MCF 10A (cell line): Measurements from ENCODE around the gene TMEM120A. TPM values are rescaled to one million over a fixed set of nuclear protein-coding genes. Genes with fewer than 3 reads are reported as not detected.

Source experiments
- BruUV-seq: library from RNA; stranded (reverse); fragments of 400-500 nt; replicated peaks from 2 replicates; lab custom pipeline; 2021; lab: Mats Ljungman, UMichigan
- CTCF ChIA-PET: fragments of 300-600 bp; sonication (Branson Sonifier 250); formaldehyde crosslinking; extraction: SDS; loops from one replicate; lab custom pipeline; 2021; ENCODE audit warnings: antibody characterized with exemption, inconsistent platforms; lab: Yijun Ruan, JAX
- POLR2A ChIA-PET: fragments of 300-600, 350-650 bp; sonication (Branson Sonifier 250); formaldehyde crosslinking; extraction: SDS; loops from one replicate; lab custom pipeline; 2020; ENCODE audit warnings: antibody characterized with exemption, inconsistent platforms; lab: Yijun Ruan, JAX
- DNase-seq: peaks from one replicate; pipeline ENCODE4 v3.0.0-alpha.2; 2018; ENCODE audit not compliant: unreplicated experiment
- H3K27ac Mint-ChIP-seq: one replicate; pipeline ENCODE4 v1.8.0; 2022; ENCODE audit warnings: mild to moderate bottlenecking, low read depth, mixed read lengths; ENCODE audit not compliant: unreplicated experiment
- H3K27me3 Mint-ChIP-seq: one replicate; pipeline ENCODE4 v1.8.0; 2022; ENCODE audit warnings: mixed read lengths; ENCODE audit not compliant: insufficient read depth, unreplicated experiment
- H3K36me3 Mint-ChIP-seq: one replicate; pipeline ENCODE4 v1.8.0; 2022; ENCODE audit warnings: mild to moderate bottlenecking, moderate library complexity, mixed read lengths; ENCODE audit not compliant: insufficient read depth, unreplicated experiment
- H3K4me1 Mint-ChIP-seq: one replicate; pipeline ENCODE4 v1.8.0; 2022; ENCODE audit warnings: mixed read lengths; ENCODE audit not compliant: insufficient read depth, unreplicated experiment
- H3K4me3 Mint-ChIP-seq: one replicate; pipeline ENCODE4 v1.8.0; 2022; ENCODE audit warnings: mild to moderate bottlenecking, moderate library complexity, mixed read lengths; ENCODE audit not compliant: unreplicated experiment
- H3K9me3 Mint-ChIP-seq: one replicate; pipeline ENCODE4 v1.8.0; 2022; ENCODE audit warnings: mixed read lengths; ENCODE audit not compliant: unreplicated experiment
- CTCF ChIP-seq: fragments of 200-600 bp; IDR thresholded peaks from one replicate; pipeline ENCODE4 v1.8.0; 2022; ENCODE audit warnings: antibody characterized with exemption, mild to moderate bottlenecking; ENCODE audit not compliant: unreplicated experiment
- intact Hi-C: fragments of 100-400 bp; cut with micrococcal nuclease; formaldehyde crosslinking; loops from 2 replicates; pipeline ENCODE4 v1.14.1; 2022
- total RNA-seq: library from RNA; stranded (reverse); gene quantifications from 2 replicates; pipeline ENCODE4 v1.2.3, GENCODE V29; 2022

Gene TMEM120A
- total RNA-seq, 1 experiment from 2014 or later, result 19.4 TPM

- Mint-ChIP-seq H3K4me3 (no peak overlapping the region), H3K27ac (peak overlapping the region; percentile 17), H3K36me3 (peaks cover 36% of the 10 kb centered on the region), H3K9me3 (no peaks in the 10 kb centered on the region), H3K27me3 (no peaks in the 10 kb centered on the region), H3K4me1 (no peaks in the 10 kb centered on the region)
- POLR2A ChIA-PET, result no interaction called here
- CTCF ChIA-PET, result interaction anchor here (1.4 kb wide), 1 partner anchor 57 kb away, joined by 3 read pairs; no protein-coding TSS in a partner anchor
- intact Hi-C loops, result no loop called here
- TF ChIP-seq CTCF, result no peak
- DNase-seq, result no peak
- BruUV-seq, result no TSS peak
Measured at GRCh38 chr7:75963381-75963995, 30.9 kb downstream of the TMEM120A start.

GRCh38 chr7:75962607-75963380 lies 31.6 kb downstream of the TMEM120A start:
- CTCF ChIA-PET, result no interaction called here
- POLR2A ChIA-PET, result no interaction called here
- Mint-ChIP-seq H3K4me3 (no peak overlapping the region), H3K36me3 (peaks cover 36% of the 10 kb centered on the region), H3K4me1 (no peaks in the 10 kb centered on the region), H3K27ac (peak overlapping the region; percentile 17), H3K27me3 (no peaks in the 10 kb centered on the region), H3K9me3 (no peaks in the 10 kb centered on the region)
- no peak for DNase-seq
- no peak for TF ChIP-seq CTCF
- BruUV-seq, result no TSS peak
- intact Hi-C loops, result no loop called here

- BruUV-seq, result no TSS peak
- H3K4me1 Mint-ChIP-seq, result no peaks in the 10 kb centered on the region
- ChIA-PET CTCF (interaction anchor here (1.1 to 1.6 kb wide), 2 partner anchors 15 to 94 kb away, joined by 4 read pairs; no protein-coding TSS in a partner anchor), POLR2A (no interaction called here)
- no peak for TF ChIP-seq CTCF
- no peak overlapping the region for H3K4me3 Mint-ChIP-seq
- intact Hi-C loops, result no loop called here
- no peaks in the 10 kb centered on the region for H3K9me3 Mint-ChIP-seq
- H3K27ac Mint-ChIP-seq, result no peak overlapping the region
- peaks cover 36% of the 10 kb centered on the region for H3K36me3 Mint-ChIP-seq
- H3K27me3 Mint-ChIP-seq, result no peaks in the 10 kb centered on the region
- no peak for DNase-seq
Measured at GRCh38 chr7:75961218-75961617, 33.2 kb downstream of the TMEM120A start.

- no peaks in the 10 kb centered on the region for H3K9me3 Mint-ChIP-seq
- CTCF ChIA-PET, result interaction anchor here (0.6 to 1.6 kb wide), 3 partner anchors 15 to 96 kb away, joined by 3 to 4 read pairs (median 4); no protein-coding TSS in a partner anchor
Measured at GRCh38 chr7:75960372-75960771, 34.0 kb downstream of the TMEM120A start.

More at GRCh38 chr7:75960372-75960771, 34.0 kb downstream of the TMEM120A start:
- H3K4me3 Mint-ChIP-seq, result no peak overlapping the region
- no peak overlapping the region for H3K27ac Mint-ChIP-seq
- intact Hi-C loops, result no loop called here
- no peak for TF ChIP-seq CTCF
- no peaks in the 10 kb centered on the region for H3K4me1 Mint-ChIP-seq
- DNase-seq, result no peak
- POLR2A ChIA-PET, result no interaction called here
- no peaks in the 10 kb centered on the region for H3K27me3 Mint-ChIP-seq
- no TSS peak for BruUV-seq
- H3K36me3 Mint-ChIP-seq, result peaks cover 44% of the 10 kb centered on the region
